ENCODE results near the gene ZNF239.

The ZNF239 gene

GRCh38 chr10:43574001-43574892 lies at the start of gene ZNF239:
ZNF239 (minus strand) TSS chr10:43574616; CDS start chr10:43558079, 16,537 bp downstream.
- peak within 1 kb of the TSS; percentile 5 to 42 for H3K4me3 ChIP-seq (ENCODE audit: low read depth in 1 of 2, low read length in 1 of 2)
- no peak within 1 kb of the TSS for H3K27ac ChIP-seq
- H3K27me3 ChIP-seq = peaks cover 30% of the 10 kb centered on the region
- no peak for TF ChIP-seq CTCF (IDR thresholded peaks at IDR 0.05)
- no peaks in the 10 kb centered on the region for H3K9me3 ChIP-seq
- H3K4me1 ChIP-seq (ENCODE audit: control insufficient read depth in 1 of 2, insufficient read depth in 1 of 2, low read depth in 1 of 2, low read length in 1 of 2) = peaks cover 0 to 3% of the 10 kb centered on the region in 2 experiments
- H3K36me3 ChIP-seq = no peaks in the 10 kb centered on the region

DNA sequence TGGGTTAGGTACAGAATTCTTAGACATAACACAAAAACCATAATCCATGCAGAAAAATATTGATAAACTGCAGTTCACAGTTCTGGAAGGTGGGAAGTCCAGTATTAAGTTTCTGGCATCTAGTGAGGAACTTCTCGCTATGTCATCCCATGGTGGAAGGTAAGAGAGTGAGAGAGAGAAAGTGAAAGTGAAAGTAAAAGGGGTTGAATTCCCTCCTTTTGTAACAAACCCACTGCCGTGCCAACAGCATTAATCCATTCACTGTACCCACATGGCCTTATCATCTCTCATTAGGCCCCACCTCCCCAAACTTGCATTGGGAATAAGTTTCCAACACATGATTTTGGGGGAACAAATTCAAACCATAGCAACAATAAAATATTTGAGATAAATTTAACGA lies 48.9 kb upstream of the ZNF239 start:
- H3K27ac ChIP-seq = no peak overlapping the region
- no peak for TF ChIP-seq CTCF (IDR thresholded peaks at IDR 0.05)
- H3K4me1 ChIP-seq (ENCODE audit: control insufficient read depth in 1 of 2, insufficient read depth in 1 of 2, low read depth in 1 of 2, low read length in 1 of 2) = peaks cover 0 to 4% of the 10 kb centered on the region in 2 experiments
- H3K36me3 ChIP-seq = no peaks in the 10 kb centered on the region
- H3K27me3 ChIP-seq = no peaks in the 10 kb centered on the region
- H3K4me3 ChIP-seq (ENCODE audit: low read depth in 1 of 2, low read length in 1 of 2) = no peak overlapping the region
- no peaks in the 10 kb centered on the region for H3K9me3 ChIP-seq

DNA sequence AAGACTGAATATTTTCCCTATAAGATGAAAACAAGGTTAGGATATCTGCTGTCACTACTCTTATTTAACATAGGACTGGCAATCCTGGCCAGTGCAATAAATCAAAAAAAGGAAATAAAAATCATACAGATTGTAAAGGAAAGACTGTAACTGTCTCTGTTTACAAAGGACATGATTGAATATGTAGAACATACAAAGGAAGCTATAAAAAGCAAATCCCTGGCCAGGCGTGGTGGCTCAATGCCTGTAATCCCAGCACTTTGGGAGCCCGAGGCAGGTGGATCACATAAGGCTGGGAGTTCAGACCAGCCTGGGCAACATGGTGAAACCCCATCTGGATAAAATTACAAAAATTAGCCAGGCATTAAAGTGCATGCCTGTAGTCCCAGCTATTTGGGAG lies 47.6 kb upstream of the ZNF239 start:
- H3K4me3 ChIP-seq (ENCODE audit: low read depth in 1 of 2, low read length in 1 of 2) = no peak overlapping the region
- H3K27me3 ChIP-seq = no peaks in the 10 kb centered on the region
- peaks cover 7% of the 10 kb centered on the region for H3K9me3 ChIP-seq
- H3K4me1 ChIP-seq (ENCODE audit: control insufficient read depth in 1 of 2, insufficient read depth in 1 of 2, low read depth in 1 of 2, low read length in 1 of 2) = peaks cover 0 to 4% of the 10 kb centered on the region in 2 experiments
- no peak for TF ChIP-seq CTCF (IDR thresholded peaks at IDR 0.05)
- no peaks in the 10 kb centered on the region for H3K36me3 ChIP-seq
- no peak overlapping the region for H3K27ac ChIP-seq

DNA sequence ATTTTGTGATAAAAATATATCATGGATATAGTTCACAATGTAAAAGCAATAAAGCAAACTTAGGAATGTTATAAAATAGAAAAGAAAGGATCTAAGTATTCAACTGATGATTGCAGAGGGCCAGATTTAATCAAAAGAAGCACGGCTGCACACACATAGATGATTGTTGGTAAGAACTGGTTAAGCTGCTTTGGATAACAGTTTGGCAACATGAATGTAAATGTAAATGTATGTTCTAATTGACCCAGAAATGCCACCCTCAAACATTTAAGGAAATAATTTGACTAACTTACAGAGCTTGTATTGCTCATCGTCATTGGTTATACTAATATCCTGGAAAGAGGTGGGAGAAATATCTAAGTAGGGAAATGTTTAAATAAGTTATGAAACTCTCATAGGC lies 45.0 kb upstream of the ZNF239 start:
- H3K9me3 ChIP-seq = peaks cover 22% of the 10 kb centered on the region
- no peak overlapping the region for H3K4me3 ChIP-seq (ENCODE audit: low read depth in 1 of 2, low read length in 1 of 2)
- H3K27me3 ChIP-seq = no peaks in the 10 kb centered on the region
- no peak for TF ChIP-seq CTCF (IDR thresholded peaks at IDR 0.05)
- H3K36me3 ChIP-seq = no peaks in the 10 kb centered on the region
- H3K4me1 ChIP-seq (ENCODE audit: control insufficient read depth in 1 of 2, insufficient read depth in 1 of 2, low read depth in 1 of 2, low read length in 1 of 2) = peaks cover 0 to 4% of the 10 kb centered on the region in 2 experiments
- no peak overlapping the region for H3K27ac ChIP-seq

DNA sequence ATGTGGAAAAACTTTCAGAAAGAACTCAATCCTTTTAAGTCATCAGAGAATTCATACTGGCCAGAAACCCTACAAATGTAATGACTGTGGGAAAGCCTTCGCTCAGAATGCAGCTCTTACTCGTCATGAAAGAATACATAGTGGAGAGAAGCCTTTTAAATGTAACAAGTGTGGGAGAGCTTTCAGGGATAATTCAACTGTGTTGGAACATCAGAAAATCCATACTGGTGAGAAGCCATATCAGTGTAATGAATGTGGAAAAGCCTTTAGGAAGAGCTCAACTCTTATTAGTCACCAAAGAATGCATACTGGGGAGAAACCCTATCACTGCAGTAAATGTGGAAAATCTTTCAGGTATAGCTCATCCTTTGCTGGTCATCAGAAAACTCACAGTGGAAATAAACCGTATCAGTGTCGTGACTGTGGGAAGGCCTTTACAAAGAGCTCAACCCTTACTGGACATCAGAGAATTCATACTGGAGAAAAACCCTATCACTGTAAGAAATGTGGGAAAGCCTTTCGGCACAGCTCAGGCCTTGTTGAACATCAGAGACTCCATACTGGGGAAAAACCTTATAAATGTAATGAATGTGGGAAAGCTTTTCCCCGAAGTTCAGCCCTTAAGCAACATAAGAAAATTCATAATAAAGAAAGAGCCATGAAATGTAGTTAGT lies 42.4 kb upstream of the ZNF239 start:
- TF ChIP-seq CTCF (IDR thresholded peaks at IDR 0.05) = no peak
- no peak overlapping the region for H3K27ac ChIP-seq
- peaks cover 27% of the 10 kb centered on the region for H3K9me3 ChIP-seq
- H3K4me3 ChIP-seq (ENCODE audit: low read depth in 1 of 2, low read length in 1 of 2) = no peak overlapping the region
- H3K27me3 ChIP-seq = no peaks in the 10 kb centered on the region
- no peaks in the 10 kb centered on the region for H3K4me1 ChIP-seq (ENCODE audit: control insufficient read depth in 1 of 2, insufficient read depth in 1 of 2, low read depth in 1 of 2, low read length in 1 of 2)
- no peaks in the 10 kb centered on the region for H3K36me3 ChIP-seq

Measured in neutrophil (primary cell).